Measurements from ENCODE around the gene CCL24.
"Not testable (repeated sequence)": the region's sequence is repeated elsewhere in the genome, so short reads cannot be mapped to it uniquely, and the experiment has no call there.

CCL24 gene, protein sequence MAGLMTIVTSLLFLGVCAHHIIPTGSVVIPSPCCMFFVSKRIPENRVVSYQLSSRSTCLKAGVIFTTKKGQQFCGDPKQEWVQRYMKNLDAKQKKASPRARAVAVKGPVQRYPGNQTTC

DNA sequence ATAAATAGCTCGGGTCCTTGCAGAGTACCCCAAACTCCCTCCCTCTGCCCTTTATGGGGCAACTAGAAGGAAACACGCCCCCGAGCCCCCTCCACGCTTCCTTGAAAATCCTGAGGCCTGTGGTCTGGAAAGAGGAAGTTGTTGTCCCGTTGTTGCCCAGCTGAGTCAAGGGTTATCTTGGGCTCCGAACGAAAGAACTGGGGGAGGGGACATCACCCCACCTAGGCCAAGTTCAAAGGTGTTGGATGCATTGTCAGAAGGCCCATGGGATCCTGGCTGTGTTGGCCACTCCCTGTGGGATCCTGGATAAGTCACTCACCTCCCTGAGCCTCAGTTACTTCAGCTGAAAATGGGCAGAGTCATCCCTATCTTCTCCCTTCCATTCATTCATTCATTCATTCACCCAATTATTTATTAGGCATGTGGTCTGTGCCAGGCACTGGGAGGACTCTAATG is at the start of gene CCL24:
Gene CCL24 (minus strand): TSS at position 26 of the 456 bp plus-strand sequence. CDS start 91 bp downstream, outside the sequence.
- in situ Hi-C loops (cut with HindIII; ENCODE audit: low pct_ligation_motif_present, low pct_unique_long_range_greater_than_20kb, low sequenced_read_pairs): no loop called here
- DNase-seq: no peak

GRCh38 chr7:75861636-75862035 is 48.0 kb upstream of the CCL24 start:
- DNase-seq: no peak
- in situ Hi-C loops (cut with HindIII; ENCODE audit: low pct_ligation_motif_present, low pct_unique_long_range_greater_than_20kb, low sequenced_read_pairs): no loop called here

- in situ Hi-C loops (cut with HindIII; ENCODE audit: low pct_ligation_motif_present, low pct_unique_long_range_greater_than_20kb, low sequenced_read_pairs): no loop called here
- no peak for DNase-seq
These were observed 44.8 kb upstream of the CCL24 start for GRCh38 chr7:75858410-75858809.

DNA sequence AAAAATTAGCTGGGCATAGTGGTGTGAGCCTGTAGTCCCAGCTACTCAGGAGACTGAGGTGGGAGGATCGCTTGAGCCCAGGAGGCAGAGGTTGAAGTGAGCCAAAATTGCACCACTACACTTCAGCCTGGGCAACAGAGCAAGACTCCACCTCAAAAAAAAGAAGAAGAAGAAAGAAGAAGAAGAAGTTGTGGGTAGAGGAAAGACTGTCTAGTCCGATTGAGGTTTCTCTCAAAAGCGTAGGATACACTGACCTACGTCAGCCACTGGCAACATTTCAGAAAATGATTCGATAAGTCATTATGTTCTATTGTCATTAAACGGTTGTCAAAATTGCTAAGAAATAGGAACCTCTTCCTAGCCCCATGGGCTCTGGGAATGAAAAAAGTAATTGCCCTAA is 42.9 kb upstream of the CCL24 start:
- in situ Hi-C loops (cut with HindIII; ENCODE audit: low pct_ligation_motif_present, low pct_unique_long_range_greater_than_20kb, low sequenced_read_pairs): no loop called here
- DNase-seq: no peak

DNA sequence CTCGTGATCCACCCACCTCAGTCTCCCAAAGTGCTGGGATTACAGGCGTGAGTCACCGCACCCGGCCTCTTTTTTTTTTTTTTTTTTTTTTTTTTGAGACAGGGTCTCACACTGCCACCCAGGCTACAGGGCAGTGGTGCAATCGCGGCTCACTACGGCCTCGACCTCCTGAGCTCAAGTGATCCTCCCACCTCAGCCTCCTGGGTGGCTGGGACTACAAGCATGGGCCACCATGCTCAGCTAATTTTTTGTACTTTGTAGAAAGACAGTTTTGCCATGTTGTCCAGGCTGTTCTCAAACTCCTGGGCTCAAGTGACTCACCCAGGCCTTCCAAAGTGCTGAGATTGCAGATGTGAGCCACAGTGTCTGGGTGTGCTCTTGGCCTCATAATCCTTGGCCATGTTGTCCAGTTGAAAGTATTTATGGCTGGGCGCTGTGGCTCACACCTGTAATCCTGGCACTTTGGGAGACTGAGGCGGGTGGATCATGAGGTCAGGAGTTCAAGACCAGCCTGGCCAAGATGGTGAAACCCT is 41.3 kb upstream of the CCL24 start:
- in situ Hi-C loops (cut with HindIII; ENCODE audit: low pct_ligation_motif_present, low pct_unique_long_range_greater_than_20kb, low sequenced_read_pairs); DNase-seq: not testable (repeated sequence)

DNA sequence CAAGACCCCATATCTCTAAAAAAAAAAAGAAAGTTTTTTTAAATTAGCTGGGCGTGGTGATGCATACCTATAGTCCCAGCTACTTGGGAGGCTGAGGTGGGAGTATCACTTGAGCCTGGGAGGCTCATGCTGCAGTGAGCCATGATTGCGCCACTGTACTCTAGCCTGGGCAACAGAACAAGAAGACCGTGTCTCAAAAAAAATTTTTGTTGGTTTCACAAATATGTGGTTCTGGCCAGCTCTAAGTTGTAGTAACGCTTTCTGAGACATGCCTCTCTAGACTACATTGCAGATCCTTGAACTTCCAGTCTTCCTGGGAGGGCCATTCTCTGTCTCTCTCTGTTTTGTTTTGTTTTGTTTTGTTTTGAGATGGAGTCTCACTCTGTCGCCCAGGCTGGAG is 40.6 kb upstream of the CCL24 start:
- DNase-seq: no peak
- in situ Hi-C loops (cut with HindIII; ENCODE audit: low pct_ligation_motif_present, low pct_unique_long_range_greater_than_20kb, low sequenced_read_pairs): no loop called here

- no peak for DNase-seq
- in situ Hi-C loops (cut with HindIII; ENCODE audit: low pct_ligation_motif_present, low pct_unique_long_range_greater_than_20kb, low sequenced_read_pairs): no loop called here
These were observed 36.6 kb upstream of the CCL24 start for GRCh38 chr7:75850235-75850634.

DNA sequence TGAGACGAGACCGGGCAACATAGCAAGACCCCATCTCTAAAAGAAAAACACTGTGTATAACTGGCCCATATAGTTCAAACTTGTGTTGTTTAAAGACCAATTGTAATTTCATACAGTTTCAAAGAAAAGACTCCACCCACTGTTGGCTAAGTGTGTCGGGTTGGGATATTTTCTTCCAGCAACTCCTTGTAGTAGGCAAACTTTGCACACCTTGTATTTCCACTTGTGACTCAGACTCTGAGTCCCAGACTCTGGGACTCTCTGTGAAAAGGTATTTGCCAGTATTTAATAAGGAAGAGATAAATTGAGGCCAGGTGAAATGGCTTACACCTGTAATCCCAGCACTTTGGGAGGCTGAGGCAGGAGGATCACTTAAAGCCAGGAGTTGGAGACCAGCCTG is 36.0 kb upstream of the CCL24 start:
- in situ Hi-C loops (cut with HindIII; ENCODE audit: low pct_ligation_motif_present, low pct_unique_long_range_greater_than_20kb, low sequenced_read_pairs): no loop called here
- DNase-seq: no peak

GRCh38 chr7:75847707-75848106 is 34.1 kb upstream of the CCL24 start:
- in situ Hi-C loops (cut with HindIII; ENCODE audit: low pct_ligation_motif_present, low pct_unique_long_range_greater_than_20kb, low sequenced_read_pairs): no loop called here
- DNase-seq: no peak

DNA sequence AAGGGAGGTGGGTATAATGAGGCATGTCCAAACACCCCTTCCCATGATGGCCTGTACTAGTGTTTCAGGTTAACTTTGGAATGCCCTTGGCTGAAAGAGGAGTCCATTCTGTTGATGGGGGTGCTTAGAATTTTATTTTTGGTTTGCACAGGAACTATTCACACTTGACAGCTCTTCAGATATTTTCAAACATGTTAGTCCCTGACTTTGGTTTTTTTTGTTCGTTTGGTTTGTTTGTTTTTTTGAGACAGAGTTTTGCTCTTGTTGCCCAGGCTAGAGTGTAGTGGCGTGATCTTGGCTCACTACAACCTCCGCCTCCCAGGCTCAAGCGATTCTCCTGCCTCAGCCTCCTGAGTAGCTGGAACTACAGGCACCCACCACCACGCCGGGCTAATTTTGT is 31.5 kb upstream of the CCL24 start:
- DNase-seq; in situ Hi-C loops (cut with HindIII; ENCODE audit: low pct_ligation_motif_present, low pct_unique_long_range_greater_than_20kb, low sequenced_read_pairs): not testable (repeated sequence)

GRCh38 chr7:75844158-75844557 is 30.6 kb upstream of the CCL24 start:
- in situ Hi-C loops (cut with HindIII; ENCODE audit: low pct_ligation_motif_present, low pct_unique_long_range_greater_than_20kb, low sequenced_read_pairs): no loop called here

DNA sequence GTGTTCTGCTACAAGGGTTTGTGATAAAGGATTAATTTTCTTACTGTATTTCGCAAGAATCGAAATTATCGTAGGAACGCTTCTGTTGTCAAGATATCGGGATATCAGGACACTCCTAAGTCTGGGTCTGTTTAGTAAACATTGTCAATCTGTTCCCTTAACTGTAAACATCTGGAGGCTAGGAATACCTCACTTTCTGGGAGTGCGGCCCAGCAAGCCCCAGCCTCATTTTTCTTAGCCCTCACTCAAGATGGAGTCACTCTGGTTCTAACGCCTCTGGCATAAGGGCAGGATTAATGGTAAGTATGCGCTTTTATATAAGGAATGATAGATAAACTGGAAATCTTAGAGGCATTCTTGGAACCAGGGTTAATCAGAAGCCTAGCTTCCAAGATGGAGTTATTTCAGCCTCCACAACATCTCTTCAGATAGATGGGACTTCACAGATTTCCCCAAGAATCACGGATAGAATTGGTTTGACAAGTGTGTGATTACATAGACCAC is 30.1 kb upstream of the CCL24 start:
- DNase-seq: no peak
- in situ Hi-C loops (cut with HindIII; ENCODE audit: low pct_ligation_motif_present, low pct_unique_long_range_greater_than_20kb, low sequenced_read_pairs): no loop called here

More at GRCh38 chr7:75844158-75844557, 30.6 kb upstream of the CCL24 start:
- no peak for DNase-seq

DNA sequence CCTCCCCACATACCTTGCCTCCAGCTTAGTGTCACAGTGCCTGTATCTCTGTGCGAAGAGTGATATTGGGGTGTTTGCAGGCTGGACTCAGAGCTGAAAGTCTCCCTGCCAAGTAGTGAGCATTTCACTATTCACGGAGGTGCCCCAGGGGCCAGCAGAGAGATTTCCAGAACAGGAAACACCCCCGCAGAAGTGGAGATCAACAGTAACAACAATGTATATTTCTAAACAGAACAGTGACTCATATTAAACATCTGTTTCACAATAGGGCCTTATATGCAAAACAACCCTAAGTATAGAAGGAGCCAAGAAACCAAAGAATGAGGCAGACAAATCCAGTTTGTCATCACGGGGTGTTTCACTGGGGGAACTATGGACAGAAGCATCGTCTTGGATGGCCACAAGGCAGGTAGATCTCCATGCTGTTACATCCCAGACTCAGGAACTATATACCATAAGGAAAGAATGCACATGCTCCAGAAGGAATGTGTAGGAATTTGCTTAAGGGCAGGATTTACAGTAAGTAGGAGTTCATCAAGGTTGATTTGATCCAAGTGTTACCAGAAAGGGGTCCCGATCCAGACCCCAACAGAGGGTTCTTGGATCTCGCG is 29.3 kb upstream of the CCL24 start:
- in situ Hi-C loops (cut with HindIII; ENCODE audit: low pct_ligation_motif_present, low pct_unique_long_range_greater_than_20kb, low sequenced_read_pairs): no loop called here
- no peak for DNase-seq

DNA sequence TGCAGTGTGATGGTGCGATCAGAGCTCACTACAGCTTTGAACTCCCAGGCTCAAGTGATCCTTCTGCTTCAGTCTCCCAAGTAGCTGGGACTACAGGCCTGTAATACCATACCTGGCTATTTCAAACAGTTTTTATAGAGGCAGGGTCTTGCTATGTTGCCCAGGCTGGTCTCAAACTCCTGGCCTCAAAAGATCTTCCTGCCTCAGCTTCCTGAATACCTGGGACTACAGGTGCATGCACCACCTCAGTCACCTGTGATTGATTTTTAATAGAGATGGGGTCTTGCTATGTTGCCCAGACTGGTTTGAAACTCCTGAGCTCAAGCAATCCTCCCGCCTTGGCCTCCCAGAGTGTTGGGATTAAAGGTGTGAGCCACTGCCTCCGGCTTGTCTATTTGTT is 26.4 kb upstream of the CCL24 start:
- in situ Hi-C loops (cut with HindIII; ENCODE audit: low pct_ligation_motif_present, low pct_unique_long_range_greater_than_20kb, low sequenced_read_pairs): no loop called here
- no peak for DNase-seq

DNA sequence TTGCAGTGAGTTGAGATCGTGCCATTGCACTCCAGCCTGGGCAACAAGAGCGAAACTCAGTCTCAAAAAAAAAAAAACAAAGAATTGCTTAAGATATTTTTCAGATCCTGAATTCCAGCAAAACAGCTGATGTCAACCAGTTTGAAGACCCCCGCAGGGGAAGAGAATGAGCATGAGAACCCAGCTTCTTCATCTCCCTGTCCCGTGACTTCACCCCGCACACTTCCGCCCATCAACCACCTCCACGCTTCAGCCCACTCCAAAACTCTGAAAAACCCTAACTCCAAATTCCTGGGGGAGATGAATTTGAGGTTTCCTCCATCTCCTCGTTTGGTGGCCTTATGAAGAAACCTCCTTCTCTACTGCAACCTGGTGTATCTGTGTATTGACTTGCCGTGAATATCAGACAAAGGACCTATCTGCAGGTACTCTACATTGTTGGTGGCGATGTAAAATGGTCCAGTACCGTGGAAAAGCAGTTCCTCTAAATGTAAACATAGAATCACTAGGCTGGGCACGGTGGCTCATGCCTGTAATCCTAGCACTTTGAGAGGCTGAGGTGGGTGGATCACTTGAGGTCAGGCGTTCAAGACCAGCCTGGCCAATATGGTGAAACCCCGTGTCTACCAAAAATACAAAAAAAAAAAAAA is 24.8 kb upstream of the CCL24 start:
- DNase-seq; in situ Hi-C loops (cut with HindIII; ENCODE audit: low pct_ligation_motif_present, low pct_unique_long_range_greater_than_20kb, low sequenced_read_pairs): not testable (repeated sequence)

DNA sequence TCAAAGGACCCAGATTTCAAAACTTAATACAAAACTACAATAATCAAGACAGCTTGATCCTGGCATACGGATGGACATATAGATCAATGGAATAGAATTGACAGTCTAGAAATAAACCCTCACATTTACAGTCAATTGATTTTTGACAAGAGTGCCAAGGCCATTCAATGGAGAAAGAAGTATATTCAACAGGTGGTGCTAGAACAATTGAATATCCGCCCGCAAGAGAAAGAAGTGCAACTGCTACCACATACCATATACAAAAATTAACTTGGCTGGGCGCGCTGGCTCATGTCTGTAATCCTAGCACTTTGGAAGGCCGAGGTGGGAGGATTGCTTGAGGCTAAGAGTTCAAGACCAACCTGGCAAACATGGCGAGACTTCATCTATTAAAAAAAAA is 23.2 kb upstream of the CCL24 start:
- DNase-seq: no peak
- in situ Hi-C loops (cut with HindIII; ENCODE audit: low pct_ligation_motif_present, low pct_unique_long_range_greater_than_20kb, low sequenced_read_pairs): no loop called here

GRCh38 chr7:75835688-75836285 is 22.2 kb upstream of the CCL24 start:
- in situ Hi-C loops (cut with HindIII; ENCODE audit: low pct_ligation_motif_present, low pct_unique_long_range_greater_than_20kb, low sequenced_read_pairs): no loop called here

GRCh38 chr7:75833662-75834061 is 20.1 kb upstream of the CCL24 start:
- in situ Hi-C loops (cut with HindIII; ENCODE audit: low pct_ligation_motif_present, low pct_unique_long_range_greater_than_20kb, low sequenced_read_pairs); DNase-seq: not testable (repeated sequence)

More at GRCh38 chr7:75835688-75836285, 22.2 kb upstream of the CCL24 start:
- DNase-seq: no peak

DNA sequence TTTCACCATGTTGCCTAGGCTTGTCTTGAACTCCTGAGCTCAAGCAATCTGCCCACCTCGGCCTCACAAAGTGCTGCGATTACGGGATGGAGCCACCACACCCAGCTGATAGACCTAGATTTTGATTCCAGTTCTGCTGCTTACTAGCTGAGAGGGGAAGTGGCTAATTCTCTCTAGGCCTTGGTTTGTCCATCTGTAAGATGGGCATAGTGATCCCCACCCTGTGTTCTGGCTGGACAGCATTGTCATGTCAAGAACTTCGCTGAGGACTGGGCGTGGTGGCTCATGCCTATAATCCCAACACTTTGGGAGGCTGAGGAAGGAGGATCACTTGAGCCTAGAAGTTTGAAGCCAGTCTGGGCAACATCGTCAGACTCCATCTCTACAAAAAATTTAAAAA is 17.4 kb upstream of the CCL24 start:
- in situ Hi-C loops (cut with HindIII; ENCODE audit: low pct_ligation_motif_present, low pct_unique_long_range_greater_than_20kb, low sequenced_read_pairs): no loop called here

More for the DNA sequence above, 17.4 kb upstream of the CCL24 start:
- DNase-seq: no peak
